HuH-7 (cell line): ENCODE results near the gene TNFRSF4.
A peak's percentile ranks its signal among the peaks of the same experiment; 100 is the strongest.
"Not testable (repeated sequence)": the region's sequence is repeated elsewhere in the genome, so short reads cannot be mapped to it uniquely, and the experiment has no call there.

Experiments
- DNase-seq: peaks from one replicate; pipeline ENCODE4 v3.0.0; 2011; ENCODE audit warnings: low spot score

Gene TNFRSF4

DNA sequence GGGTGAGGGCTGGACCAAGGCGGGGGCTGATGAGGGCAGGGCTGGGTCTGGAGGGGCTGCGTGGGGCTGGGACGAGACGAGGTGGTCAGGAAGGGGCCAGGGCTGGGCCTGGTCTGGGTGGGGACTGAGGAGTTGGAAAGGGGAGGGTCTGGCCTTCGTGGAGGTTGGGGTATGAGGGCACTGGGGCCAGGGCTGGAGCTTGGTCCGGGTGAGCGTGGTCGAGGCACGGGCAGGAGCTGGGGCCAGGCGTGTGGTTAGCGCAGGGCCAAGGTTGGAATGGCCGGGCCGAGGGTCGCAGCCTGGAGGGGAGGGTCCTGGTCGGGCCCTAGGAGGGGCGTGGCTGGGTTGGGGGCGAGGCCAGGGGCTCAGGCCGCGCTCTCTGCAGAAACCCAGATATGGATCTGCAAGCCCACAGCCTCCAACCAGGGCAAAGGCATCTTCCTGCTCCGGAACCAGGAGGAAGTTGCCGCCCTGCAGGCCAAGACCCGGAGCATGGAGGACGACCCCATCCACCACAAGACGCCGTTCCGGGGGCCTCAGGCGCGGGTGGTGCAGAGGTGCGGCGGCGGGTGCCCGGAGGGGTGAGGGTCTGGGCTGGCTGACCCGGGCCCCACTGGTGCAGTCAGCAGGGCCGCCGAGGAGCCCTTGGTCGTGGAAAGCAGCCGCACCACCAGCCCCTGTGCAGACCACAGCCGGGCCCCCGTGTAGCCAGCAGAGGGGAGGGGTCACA lies 31.3 kb downstream of the TNFRSF4 start:
- DNase-seq: no peak

DNA sequence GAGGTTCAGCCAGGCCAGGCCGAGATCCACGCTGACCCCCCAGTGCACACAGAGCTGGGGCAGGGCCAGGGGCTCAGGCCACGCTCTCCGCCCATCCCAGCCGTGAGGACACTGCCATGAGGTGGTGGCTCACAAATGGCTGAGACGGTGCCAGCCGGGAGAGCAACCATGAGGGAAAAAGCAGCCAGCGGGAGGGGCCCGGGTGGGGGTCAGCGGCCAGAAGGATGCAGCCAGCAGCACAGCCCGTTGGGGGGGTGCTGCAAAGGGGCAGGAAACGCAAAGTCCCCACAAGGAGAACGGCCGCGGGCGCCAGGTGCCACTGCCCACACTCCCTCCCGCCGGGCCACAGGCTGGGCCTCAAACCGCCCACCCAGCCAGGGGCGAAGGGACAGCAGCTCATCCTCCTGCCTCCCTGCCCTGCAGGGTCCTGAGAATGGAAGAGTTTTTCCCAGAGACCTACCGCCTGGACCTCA lies 32.0 kb downstream of the TNFRSF4 start:
- DNase-seq: no peak

DNA sequence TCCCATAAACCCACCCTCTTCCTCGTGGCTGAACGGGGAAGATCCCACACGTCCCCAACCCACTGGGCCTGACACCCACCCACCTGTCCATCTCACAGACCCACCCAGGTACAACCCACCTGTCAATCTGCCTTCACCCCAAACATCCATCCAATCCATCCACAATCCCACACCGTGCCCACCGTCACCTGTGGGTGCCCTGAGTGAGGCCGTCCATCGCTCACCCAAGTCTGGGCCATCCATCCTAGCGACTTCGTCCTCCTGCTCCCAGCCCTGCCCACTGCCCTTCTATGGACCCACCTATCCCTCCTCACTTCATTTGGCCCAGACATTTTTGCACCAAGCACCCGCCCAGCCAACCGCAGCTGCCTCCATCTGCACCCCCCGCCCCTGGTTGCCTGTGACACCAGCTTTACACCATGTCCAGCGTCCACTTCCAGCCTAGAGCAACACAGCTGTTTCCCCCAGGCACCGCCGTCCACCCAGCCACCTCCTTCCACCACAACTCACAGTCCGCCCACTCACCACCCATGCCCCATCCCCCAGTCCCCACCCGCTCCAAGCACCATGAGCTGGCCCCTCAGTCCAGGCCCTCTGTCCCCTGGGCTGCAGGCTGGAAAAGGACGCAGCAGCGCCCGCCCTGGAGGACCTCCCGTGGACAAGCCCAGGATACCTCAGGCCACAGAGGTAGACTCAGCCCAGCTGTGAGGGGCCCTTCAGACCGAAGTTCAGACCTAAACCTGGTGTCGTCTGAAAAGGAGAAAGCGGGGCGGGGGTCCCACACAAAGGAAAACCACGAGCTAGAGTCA lies 32.6 kb downstream of the TNFRSF4 start:
- no peak for DNase-seq

DNA sequence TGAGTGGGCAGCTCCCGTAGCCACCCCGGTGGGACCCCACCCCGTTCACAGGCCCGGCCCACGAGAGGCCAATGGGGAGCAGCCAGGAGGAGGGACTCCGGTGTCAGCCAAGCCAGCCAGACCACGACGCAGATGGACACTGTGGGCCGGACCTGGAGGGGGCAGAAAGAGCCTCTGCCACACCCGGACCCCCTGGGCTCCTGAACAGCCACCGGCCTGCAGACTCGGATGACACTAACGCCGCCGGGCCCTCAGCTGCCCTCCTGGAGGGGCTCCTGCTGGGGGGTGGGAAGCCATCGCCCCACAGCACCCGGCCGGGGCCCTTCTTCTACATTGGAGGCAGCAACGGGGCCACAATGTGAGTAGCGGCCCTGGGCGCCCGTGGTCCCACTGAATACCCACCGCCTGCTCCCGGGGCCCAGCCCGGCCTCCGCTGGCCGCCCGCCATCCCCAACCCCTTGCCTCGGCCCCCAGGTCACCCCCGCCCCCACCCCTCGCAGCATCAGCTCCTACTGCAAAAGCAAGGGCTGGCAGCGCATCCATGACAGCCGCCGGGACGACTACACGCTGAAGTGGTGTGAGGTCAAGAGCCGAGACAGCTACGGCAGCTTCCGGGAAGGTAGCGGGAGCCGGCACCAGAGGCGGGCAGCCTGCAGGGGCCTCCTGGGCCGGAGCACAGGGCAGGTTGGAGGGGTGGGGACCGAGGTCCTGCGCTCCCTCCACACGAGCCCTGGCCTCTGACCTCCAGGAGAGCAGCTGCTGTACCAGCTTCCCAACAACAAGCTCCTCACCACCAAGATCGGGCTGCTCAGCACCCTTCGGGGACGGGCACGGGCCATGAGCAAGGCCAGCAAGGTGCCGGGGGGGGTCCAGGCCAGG lies 33.7 kb downstream of the TNFRSF4 start:
- DNase-seq: no peak

DNA sequence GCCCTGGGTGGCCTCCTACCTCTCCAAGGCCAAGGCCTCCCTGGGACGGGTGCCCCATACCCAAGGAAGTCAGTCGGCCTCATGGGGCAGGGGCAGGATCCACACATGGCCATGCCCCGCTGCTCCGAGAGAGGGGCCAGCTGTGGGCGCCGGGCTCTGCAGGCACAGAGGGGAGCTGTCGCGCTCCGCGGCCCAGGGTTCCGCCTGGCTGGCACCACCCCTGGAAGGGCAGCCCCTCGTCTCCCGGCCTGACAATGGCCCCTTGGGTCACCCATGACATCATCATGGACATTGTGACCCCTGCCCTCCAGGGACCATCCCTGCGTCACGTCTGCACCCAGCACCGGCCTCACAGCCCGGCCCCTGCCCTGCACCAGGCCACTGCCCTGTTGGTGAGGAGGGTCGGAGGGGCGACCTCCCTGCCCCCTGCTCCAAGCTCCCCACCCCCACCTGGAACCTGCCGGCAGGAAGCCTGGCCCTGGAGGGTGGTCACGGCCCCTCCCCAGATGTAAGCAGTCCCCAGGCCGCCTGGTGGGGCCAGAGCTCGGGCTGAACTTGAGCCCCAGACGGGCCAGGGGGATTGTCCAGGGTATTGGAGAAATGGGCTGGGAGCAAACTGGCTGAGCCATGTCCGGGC lies 34.5 kb downstream of the TNFRSF4 start:
- DNase-seq: no peak

DNA sequence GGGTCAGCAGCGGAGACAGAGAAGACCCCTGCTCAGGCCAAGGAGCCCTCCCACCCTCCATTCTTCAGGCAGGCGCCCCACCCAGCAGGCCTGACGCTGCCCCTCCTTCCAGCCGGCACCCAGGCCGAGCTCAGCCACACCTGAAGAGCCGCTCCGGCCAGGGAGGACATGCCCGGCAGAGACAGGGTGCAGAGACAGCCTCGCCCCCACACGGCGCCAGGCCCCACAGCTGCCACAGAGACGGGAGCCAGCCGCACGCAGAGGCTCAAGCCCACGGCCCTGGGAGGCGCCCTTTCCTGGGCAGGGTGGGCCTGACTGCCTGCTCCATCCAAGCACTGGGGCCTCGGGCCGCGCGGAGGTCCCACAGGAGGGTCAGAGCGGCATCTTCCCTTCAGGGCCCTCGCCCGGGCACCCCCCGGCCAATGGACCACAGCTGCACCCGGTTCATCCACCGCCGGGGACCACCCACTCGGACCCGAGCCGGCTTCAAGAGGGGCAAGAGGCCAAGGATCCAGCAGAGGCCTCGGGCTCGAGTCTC lies 35.1 kb downstream of the TNFRSF4 start:
- no peak for DNase-seq

DNA sequence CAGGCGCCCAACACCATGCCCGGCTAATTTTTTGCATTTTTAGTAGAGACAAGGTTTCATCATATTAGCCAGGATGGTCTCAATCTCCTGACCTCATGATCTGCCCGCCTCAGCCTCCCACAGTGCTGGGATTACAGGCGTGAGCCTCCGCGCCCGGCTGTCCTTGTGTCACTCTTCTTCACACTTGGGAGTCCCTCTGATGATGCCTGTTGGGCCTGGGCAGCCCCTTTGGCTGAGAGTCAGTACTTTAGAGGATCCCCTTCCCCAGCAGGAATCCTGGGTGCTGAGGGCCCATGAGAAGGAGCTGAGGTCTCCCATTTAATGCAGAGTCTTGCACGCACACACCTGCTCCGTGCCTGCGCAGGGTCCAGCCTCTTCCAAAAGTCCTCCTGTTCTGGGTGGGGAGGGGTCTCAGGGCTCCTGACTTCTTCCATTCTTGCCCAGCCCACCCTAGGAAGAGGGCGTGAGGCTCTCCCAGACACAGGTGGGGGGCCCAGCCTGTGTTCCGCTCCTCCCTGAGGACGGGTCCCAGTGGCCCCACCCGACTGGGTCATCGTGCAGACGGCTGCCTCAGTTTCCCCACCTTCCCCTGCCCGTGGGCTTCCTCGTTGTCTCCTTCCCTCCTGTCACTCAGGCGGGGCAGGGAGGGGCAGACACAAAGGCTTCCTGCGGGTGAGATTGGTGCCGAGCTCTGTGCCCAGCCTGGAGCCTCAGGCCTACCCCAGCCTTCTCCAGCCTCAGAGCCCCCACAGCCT lies 36.3 kb downstream of the TNFRSF4 start:
- no peak for DNase-seq

DNA sequence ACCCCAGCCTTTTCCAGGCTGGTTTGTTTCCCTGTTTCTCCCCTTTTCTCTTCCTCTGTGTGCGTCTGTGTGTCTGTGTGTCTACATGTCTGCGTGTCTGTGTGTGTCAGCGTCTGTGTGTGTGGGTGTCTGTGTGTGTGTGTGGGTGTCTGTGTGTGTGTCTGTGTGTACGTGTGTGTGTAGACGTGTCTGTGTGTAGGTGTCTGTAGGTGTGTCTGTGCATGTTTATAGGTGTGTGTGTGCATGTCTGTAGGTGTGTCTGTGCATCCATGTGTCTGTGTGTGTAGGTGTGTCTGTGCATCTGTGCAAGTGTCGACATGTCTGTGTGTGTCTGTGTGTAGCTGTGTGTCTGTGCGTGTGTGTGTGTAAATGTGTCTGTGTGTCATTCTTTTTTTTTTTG lies 37.0 kb downstream of the TNFRSF4 start:
- no peak for DNase-seq

DNA sequence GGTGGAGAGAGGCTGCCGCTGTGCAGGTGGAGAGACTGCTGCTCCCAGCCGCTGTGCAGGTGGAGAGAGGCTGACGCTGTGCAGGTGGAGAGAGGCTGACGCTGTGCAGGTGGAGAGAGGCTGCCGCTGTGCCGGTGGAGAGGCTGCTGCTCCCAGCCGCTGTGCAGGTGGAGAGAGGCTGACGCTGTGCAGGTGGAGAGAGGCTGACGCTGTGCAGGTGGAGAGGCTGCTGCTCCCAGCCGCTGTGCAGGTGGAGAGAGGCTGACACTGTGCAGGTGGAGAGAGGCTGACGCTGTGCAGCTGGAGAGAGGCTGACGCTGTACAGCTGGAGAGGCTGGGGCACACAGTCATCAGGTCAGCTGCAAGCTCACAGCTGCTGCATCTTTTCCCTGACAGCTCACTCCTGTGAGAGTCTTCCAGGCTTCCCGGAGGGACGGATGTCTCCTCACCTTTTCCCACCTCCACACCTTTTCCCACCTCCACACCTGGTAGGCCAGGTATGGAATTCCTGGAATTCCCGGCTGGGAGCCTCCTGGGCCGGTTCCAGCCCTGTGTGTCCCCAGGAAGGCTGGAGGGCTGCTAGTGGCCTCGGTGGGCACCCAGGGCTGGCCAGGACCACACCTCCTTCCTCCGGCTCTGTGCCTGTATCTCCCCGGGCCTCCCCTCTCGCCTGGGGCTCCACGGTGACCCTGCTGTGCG lies 37.7 kb downstream of the TNFRSF4 start:
- not testable (repeated sequence) for DNase-seq

DNA sequence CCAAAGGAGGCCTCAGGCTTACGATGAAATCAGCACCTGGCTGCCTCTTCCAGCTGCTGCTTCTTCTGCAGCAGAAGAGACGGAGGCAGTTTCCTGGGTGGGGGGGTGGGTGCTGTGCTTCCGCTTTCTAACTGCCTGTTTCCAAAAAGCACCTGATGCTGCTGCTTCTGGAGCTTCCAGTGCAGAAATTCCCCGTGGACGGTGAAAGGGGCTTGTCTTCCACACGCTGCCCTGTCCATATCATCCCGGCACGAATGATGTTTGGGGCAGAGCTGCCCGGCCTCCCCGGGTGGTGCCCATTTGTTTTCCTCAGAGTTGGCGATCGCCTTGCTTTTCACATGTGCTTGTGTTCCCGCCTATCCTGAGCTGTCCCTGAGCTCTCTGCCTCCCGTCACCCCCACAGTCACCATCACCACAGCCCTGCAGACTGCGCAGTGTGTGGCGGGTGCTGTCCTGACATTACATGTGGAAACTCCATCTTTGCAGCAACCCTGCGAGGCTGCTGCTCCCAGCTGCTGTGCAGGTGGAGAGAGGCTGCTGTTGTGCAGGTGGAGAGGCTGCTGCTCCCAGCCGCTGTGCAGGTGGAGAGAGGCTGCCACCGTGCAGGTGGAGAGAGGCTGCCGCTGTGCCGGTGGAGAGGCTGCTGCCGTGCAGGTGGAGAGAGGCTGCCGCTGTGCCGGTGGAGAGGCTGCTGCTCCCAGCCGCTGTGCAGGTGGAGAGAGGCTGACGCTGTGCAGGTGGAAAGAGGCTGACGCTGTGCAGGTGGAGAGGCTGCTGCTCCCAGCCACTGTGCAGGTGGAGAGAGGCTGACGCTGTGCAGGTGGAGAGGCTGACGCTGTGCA lies 38.5 kb downstream of the TNFRSF4 start:
- DNase-seq: no peak

DNA sequence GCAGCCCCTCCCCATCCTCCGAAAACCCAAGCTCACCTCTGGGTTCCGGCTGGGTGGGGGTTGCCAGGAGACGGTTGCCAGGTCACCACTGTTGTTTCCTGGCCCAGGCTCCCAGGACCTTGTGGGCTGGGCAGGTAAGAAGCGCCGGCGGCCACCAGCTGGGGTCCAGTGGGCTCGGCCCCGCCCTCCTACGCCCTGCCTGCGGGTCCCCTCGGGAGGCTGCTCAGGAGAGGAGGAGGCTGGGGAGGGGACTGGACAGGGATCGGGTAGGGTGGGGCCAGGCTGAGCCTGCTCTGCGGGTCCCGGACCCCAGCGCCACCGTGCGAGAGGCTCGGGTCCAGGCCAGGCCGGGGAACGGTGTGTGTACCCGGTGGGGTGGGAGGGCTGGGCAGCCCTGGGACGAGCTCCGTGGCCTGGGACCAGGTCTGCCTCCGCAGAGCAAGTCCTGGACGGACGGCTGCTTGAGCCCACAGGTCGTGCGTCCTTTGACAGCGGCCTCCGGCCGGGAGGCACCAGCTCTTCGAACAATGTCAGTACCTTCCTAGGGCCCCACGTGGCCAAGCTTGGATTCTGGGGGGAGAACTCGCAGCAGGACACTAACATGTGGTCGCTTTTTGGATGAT lies 40.0 kb downstream of the TNFRSF4 start, which contains the start of gene TTLL10:
TTLL10 (plus strand) TSS at position 88 of the 623 bp plus-strand sequence. CDS start 5,336 bp downstream, outside the sequence.
- DNase-seq: peak; percentile 50

DNA sequence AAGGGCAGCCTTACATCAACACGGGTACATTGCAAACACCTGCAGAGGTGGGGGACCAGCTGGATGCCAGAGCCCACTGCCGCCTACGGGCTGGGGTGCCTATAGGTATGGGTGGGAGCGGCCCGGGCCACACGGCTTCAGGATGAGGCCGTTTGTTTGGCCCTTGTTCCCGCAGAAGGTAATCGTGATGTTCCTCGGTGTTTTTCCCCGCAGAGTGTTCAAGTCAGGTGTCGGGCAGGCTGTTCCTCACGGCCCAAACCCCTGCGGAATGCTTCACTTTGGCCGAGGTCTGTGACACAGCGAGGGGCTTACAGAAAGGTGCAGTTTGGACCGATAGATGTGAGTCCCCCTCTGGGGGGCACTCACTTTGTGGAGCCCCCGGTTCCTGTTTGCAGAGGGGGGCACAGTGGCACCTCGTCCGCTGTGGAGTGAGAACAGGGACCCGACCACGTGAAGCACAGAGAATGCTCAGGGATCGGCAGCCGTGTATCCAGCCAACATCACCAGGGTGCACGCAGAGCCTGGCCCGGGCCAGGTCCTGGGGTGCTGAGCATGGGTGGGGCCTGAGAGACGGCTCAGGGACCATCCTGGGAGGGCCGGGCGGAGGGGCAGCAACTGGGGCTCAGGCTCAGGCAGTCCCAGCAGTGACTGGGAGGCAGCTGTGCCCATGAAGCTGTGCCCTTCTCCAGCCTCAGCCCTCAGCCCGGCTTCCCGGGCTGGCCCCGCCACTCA lies 40.7 kb downstream of the TNFRSF4 start:
- no peak for DNase-seq

DNA sequence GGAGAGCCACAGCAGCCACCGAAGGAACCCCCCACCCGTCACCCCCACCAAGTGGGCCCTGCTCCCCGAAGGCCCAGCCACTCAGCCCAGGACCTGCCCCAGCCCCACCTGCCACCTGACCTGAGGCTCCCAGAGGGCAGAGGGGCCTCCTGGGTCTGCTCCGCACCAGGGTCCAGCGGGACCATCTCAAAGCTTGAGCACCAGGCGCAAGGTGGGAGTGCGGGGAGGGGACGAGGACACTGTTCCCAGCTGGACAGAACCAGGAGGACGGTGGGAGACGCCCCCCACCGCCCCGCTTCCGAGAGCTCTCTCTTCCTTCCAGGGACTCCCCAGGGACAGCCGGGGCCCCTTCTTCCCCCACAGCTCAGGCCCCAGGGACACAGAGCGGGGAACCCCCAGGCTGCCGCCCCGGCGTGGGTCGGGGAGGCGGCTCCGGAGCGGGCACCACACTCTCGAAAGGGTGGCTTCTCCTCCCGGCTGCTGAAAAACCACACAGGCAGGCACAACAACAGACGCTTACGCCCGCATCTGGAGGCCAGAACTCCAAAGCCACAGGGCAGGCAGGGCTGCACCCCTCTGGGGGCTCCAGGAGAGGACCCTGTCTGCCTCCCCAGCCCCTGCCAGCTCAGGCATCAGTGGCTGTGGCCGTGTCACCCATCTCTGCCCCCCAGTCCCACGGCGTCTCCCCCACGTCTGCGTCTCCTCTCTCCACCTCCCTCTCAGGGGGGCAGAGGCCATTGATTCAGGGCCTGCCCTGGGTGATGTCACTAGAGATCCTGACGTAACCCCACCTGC lies 42.2 kb downstream of the TNFRSF4 start:
- no peak for DNase-seq

DNA sequence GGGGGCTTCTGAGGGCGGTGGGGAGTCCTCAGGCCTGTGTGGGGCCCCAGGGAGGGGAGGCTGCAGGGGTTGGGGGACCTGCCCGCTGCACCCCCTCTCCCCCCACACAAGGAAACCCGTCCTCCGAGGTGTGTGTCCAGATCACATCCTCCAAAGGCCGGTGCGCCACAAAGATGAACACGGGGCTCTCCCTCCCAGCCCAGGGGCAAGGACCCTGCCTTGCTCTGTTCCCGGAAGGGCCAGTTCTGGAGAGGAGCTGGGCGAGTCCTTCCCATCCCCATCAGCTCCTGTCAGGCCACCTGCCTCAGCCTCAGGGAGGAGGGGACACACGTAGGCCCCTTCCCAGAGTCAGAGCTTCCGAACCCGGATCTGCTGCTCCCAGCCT lies 42.8 kb downstream of the TNFRSF4 start:
- DNase-seq: no peak

DNA sequence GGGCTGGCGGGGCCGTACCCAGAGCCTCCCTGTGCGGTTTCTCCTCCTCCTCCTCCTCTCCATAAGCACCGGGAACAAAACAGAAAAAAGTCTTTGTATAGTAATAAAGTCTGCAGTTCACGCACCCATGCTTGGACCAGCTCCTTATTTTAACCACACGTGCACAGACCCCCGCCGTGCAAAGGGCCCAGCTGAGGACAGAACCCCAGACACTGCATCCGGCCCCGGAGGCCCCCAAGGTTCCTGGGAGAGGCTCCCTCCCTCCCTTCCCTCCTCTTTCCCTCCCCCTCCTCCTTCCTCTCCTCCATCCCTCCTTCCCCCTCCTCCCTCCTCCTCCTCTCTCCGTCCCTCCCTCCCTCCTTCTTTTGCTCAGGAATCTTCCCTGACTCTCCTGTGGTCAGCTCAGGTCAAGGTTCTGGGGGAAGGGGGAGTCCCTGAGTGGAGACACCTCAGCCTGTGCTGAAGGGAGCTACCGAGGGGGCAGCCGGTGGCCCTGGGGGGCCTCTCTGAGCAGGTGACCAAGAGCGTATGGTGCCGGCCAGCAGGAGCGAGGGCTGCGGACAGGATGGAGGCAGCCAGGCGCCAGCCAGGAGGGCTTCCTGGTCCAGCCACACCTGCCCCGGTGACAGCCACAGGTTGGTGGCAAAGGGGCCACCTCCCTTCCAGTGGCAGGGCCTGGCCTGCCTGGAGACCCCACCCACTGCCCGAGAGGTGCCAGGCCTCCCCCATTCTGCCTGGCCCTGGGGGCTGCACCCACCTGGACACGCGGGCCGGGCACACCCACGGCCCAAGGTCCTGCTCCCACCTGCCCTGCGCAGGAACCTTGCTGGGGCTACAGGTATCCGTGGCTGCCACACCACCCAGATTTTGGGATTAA lies 43.5 kb downstream of the TNFRSF4 start:
- no peak for DNase-seq
